Activated CD4-positive, alpha-beta T cell treated with anti-CD3 and anti-CD28 coated beads, Interleukin-2, Interleukin-4, amounts not matched to agents 100 ng/mL and 50 ng/mL, durations not matched to agents 16 hours and 8 hours (primary cell): Measurements from ENCODE around the gene FAM114A1.
"Not testable (repeated sequence)": the region's sequence is repeated elsewhere in the genome, so short reads cannot be mapped to it uniquely, and the experiment has no call there.

ENCODE experiments used
- DNase-seq: peaks from one replicate; pipeline ENCODE4 v3.0.0-alpha.2; 2020; ENCODE audit warnings: low spot score

Gene FAM114A1

GRCh38 chr4:38967260-38968095, 99.9 kb downstream of the FAM114A1 start:
- no peak for DNase-seq

- DNase-seq: no peak
Observed at GRCh38 chr4:38968668-38969067, 101.1 kb downstream of the FAM114A1 start.

- no peak for DNase-seq
Observed at GRCh38 chr4:38976308-38976707, 108.7 kb downstream of the FAM114A1 start.

GRCh38 chr4:38979081-38979480, 111.5 kb downstream of the FAM114A1 start:
- no peak for DNase-seq

GRCh38 chr4:38979511-38980230, 112.1 kb downstream of the FAM114A1 start:
- no peak for DNase-seq

GRCh38 chr4:38980903-38981676, 113.5 kb downstream of the FAM114A1 start:
- peak; percentile 75 for DNase-seq

- no peak for DNase-seq
Observed at GRCh38 chr4:38982361-38983095, 114.9 kb downstream of the FAM114A1 start.

- no peak for DNase-seq
Observed at GRCh38 chr4:38983291-38983690, 115.7 kb downstream of the FAM114A1 start.

GRCh38 chr4:38983787-38984598, 116.4 kb downstream of the FAM114A1 start:
- no peak for DNase-seq

GRCh38 chr4:38985410-38986100, 117.9 kb downstream of the FAM114A1 start:
- DNase-seq: no peak

GRCh38 chr4:38987491-38987890, 119.9 kb downstream of the FAM114A1 start:
- no peak for DNase-seq

GRCh38 chr4:38988353-38988752, 120.7 kb downstream of the FAM114A1 start:
- DNase-seq: not testable (repeated sequence)

- DNase-seq: no peak
Observed at GRCh38 chr4:38989487-38989886, 121.9 kb downstream of the FAM114A1 start.

GRCh38 chr4:38990241-38990640, 122.6 kb downstream of the FAM114A1 start:
- no peak for DNase-seq

- DNase-seq: no peak
Observed at GRCh38 chr4:38993683-38994082, 126.1 kb downstream of the FAM114A1 start.

- no peak for DNase-seq
Observed at GRCh38 chr4:38994135-38994534, 126.5 kb downstream of the FAM114A1 start.
